Neutrophil (primary cell): ENCODE results near the gene CEP112.

ENCODE experiments used
- H3K27ac ChIP-seq: fragments of 200-600 bp; sonication (generic); 2 replicates; pipeline ENCODE4 v1.5.1; 2016; ENCODE audit warnings: mild to moderate bottlenecking, moderate library complexity
- H3K27me3 ChIP-seq: fragments of 200-600 bp; sonication (generic); 2 replicates; pipeline ENCODE4 v1.6.0; 2016; ENCODE audit warnings: mild to moderate bottlenecking
- H3K36me3 ChIP-seq: fragments of 200-600 bp; sonication (generic); 2 replicates; pipeline ENCODE4 v1.5.1; 2017
- H3K4me1 ChIP-seq, 2 experiments: fragments of 200-600 bp in 1 of 2; sonication (generic) in 1 of 2; 1 replicate in 1 of 2; 2 replicates in 1 of 2; pipeline versions ENCODE4 v1.5.1 to v1.6.1; 2013 to 2016; ENCODE audit warnings: low read depth in 1 of 2, low read length in 1 of 2, mild to moderate bottlenecking in 1 of 2, moderate library complexity in 1 of 2; ENCODE audit not compliant: control insufficient read depth in 1 of 2, insufficient read depth in 1 of 2
- H3K4me3 ChIP-seq, 2 experiments: fragments of 200-600 bp in 1 of 2; sonication (generic) in 1 of 2; 1 replicate in 1 of 2; 2 replicates in 1 of 2; pipeline ENCODE4 v1.5.1; 2013 to 2016; ENCODE audit warnings: low read depth in 1 of 2, low read length in 1 of 2, mild to moderate bottlenecking in 1 of 2, moderate library complexity in 1 of 2
- H3K9me3 ChIP-seq: fragments of 200-600 bp; sonication (generic); 2 replicates; pipeline ENCODE4 v1.5.1; 2016
- CTCF ChIP-seq: fragments of 200-600 bp; sonication (generic); IDR thresholded peaks from 2 replicates; pipeline ENCODE4 v1.5.1; 2016; ENCODE audit warnings: antibody characterized with exemption

The CEP112 gene

DNA sequence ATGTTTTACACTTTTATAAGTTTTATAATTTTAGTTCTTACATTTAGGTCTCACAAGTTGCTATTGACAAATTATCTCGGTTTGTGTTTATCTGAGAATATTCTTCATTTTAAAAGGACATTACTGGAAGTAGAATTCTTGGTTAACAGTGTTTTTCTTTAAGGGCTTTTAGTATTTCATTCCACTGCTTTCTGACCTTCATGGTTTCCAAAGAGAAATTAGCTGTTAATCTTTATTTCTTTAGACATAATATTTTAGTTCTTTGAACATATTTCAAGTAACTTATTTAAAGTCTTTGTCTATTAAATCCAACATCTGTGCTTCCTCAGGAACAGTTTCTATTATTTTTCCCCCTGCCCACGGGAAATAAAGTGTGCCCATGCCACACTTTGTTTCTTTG, 390.4 kb downstream of the CEP112 start:
- Histone ChIP-seq H3K4me1 (no peaks in the 10 kb centered on the region), H3K27me3 (no peaks in the 10 kb centered on the region)
- no peak for TF ChIP-seq CTCF

GRCh38 chr17:65800655-65801054, 391.3 kb downstream of the CEP112 start:
- Histone ChIP-seq H3K4me1 (no peaks in the 10 kb centered on the region), H3K4me3 (no peak overlapping the region), H3K36me3 (no peaks in the 10 kb centered on the region), H3K27ac (no peak overlapping the region), H3K27me3 (no peaks in the 10 kb centered on the region), H3K9me3 (no peaks in the 10 kb centered on the region)
- no peak for TF ChIP-seq CTCF

More for the DNA sequence above, 390.4 kb downstream of the CEP112 start:
- no peak overlapping the region for H3K4me3 ChIP-seq
- H3K27ac ChIP-seq, result no peak overlapping the region
- no peaks in the 10 kb centered on the region for H3K36me3 ChIP-seq
- no peaks in the 10 kb centered on the region for H3K9me3 ChIP-seq

DNA sequence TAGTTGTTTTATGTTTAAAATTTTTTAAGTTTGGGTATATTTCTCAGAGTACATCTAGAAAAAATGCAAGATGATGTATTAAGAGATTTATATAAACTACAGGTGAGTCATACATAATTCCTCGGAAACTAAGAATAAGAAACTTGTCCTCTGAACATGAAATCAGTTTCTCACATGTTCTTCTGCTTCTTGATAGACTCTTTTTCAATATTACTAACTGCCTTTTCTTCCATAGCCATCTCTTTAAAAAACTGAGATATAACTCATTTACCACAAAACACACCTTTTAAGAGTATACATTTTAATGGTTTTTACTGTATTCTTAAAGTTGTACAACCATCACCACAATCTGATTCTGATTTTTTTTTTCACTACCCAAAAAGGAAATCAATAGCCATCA, 392.1 kb downstream of the CEP112 start:
- TF ChIP-seq CTCF, result no peak
- H3K4me3 ChIP-seq, result no peak overlapping the region
- no peaks in the 10 kb centered on the region for H3K27me3 ChIP-seq
- no peak overlapping the region for H3K27ac ChIP-seq
- no peaks in the 10 kb centered on the region for H3K36me3 ChIP-seq
- no peaks in the 10 kb centered on the region for H3K9me3 ChIP-seq
- H3K4me1 ChIP-seq, result peaks cover 0 to 4% of the 10 kb centered on the region in 2 experiments

DNA sequence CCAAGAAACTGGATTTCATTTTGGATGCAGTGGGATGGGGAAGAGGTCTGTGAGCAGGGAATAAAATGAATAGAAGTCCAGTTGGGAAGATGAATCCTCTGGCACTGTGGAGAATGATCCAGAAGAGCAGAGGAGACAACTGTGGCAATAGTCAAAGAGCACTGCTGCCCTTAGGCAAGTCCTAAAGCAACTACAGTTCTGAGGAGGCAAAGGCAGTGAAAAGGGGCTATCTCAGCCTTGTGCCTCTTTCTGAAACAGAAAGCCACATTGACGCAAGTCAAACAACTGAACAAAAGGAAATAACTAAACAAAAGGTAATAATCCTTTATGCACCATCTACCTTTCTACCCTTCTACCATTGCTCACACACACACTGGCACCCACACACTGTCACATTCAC, 392.5 kb downstream of the CEP112 start:
- no peak for TF ChIP-seq CTCF
- Histone ChIP-seq H3K27ac (no peak overlapping the region), H3K9me3 (no peaks in the 10 kb centered on the region), H3K36me3 (no peaks in the 10 kb centered on the region), H3K4me3 (no peak overlapping the region), H3K4me1 (peaks cover 0 to 7% of the 10 kb centered on the region in 2 experiments), H3K27me3 (no peaks in the 10 kb centered on the region)

DNA sequence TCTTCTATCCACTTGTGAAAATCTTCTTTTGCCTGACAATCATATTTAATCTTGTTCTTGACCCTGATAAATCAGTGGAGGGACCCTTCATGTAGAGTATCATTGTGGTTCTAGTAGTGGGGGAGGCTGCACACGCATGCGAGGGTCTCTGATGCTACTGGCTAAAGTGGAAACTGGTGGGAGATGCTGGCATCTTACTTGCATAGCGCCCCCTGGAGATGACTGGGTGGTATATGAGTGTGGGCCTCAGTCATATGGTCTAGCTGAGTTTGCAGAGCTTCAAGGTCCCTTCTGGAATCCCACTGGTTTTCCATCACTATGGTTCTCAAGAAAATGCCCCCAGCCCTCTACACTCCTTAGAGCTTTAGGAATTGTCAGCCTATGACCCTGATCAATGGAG, 394.1 kb downstream of the CEP112 start:
- H3K4me1 ChIP-seq, result peaks cover 0 to 8% of the 10 kb centered on the region in 2 experiments
- H3K27me3 ChIP-seq, result no peaks in the 10 kb centered on the region
- no peaks in the 10 kb centered on the region for H3K36me3 ChIP-seq
- no peak overlapping the region for H3K4me3 ChIP-seq
- TF ChIP-seq CTCF, result no peak
- H3K9me3 ChIP-seq, result no peaks in the 10 kb centered on the region
- no peak overlapping the region for H3K27ac ChIP-seq

- TF ChIP-seq CTCF, result no peak
- no peak overlapping the region for H3K4me3 ChIP-seq
- H3K27me3 ChIP-seq, result no peaks in the 10 kb centered on the region
- peaks cover 0 to 8% of the 10 kb centered on the region in 2 experiments for H3K4me1 ChIP-seq
- H3K36me3 ChIP-seq, result no peaks in the 10 kb centered on the region
- H3K9me3 ChIP-seq, result no peaks in the 10 kb centered on the region
- H3K27ac ChIP-seq, result no peak overlapping the region
Measured at GRCh38 chr17:65797101-65797500, 394.8 kb downstream of the CEP112 start.
